GM12872 (cell line): Measurements from ENCODE around the gene SCD.

ENCODE experiments used
- CTCF ChIP-seq: IDR thresholded peaks from 3 replicates; pipeline ENCODE4 v1.5.1; 2011; ENCODE audit warnings: low read depth, mild to moderate bottlenecking, low read length, moderate library complexity; ENCODE audit not compliant: insufficient read depth

The SCD gene

GRCh38 chr10:100315615-100316014, 31.4 kb upstream of the SCD start:
- TF ChIP-seq CTCF: no peak

- TF ChIP-seq CTCF: no peak
Observed at GRCh38 chr10:100318207-100318606, 28.8 kb upstream of the SCD start.

- no peak for TF ChIP-seq CTCF
Observed at GRCh38 chr10:100319707-100320402, 27.2 kb upstream of the SCD start.

- TF ChIP-seq CTCF: no peak
Observed at GRCh38 chr10:100325158-100325557, 21.9 kb upstream of the SCD start.

GRCh38 chr10:100327007-100327717, 19.9 kb upstream of the SCD start:
- TF ChIP-seq CTCF: no peak

GRCh38 chr10:100327718-100328009, 19.4 kb upstream of the SCD start:
- TF ChIP-seq CTCF: no peak

GRCh38 chr10:100328198-100328597, 18.8 kb upstream of the SCD start:
- TF ChIP-seq CTCF: no peak
